ENCODE measurements around the gene TLE3.

DNA sequence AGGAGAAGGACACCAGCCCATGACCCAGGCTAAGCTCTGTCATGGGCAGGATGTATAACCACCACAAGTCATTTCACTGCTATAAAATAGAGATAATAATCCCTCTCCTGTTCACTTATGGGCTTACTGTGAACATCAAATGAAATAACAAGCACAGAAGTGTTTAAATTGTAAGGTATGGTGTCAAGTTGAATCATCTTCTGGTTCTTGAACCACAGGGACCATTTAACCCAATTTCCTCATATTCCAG is 44.3 kb upstream of the TLE3 start:
- TF ChIP-seq, protein P1, sequence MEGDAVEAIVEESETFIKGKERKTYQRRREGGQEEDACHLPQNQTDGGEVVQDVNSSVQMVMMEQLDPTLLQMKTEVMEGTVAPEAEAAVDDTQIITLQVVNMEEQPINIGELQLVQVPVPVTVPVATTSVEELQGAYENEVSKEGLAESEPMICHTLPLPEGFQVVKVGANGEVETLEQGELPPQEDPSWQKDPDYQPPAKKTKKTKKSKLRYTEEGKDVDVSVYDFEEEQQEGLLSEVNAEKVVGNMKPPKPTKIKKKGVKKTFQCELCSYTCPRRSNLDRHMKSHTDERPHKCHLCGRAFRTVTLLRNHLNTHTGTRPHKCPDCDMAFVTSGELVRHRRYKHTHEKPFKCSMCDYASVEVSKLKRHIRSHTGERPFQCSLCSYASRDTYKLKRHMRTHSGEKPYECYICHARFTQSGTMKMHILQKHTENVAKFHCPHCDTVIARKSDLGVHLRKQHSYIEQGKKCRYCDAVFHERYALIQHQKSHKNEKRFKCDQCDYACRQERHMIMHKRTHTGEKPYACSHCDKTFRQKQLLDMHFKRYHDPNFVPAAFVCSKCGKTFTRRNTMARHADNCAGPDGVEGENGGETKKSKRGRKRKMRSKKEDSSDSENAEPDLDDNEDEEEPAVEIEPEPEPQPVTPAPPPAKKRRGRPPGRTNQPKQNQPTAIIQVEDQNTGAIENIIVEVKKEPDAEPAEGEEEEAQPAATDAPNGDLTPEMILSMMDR (IDR thresholded peaks at IDR 0.05) = no peak
- no peak for TF ChIP-seq POLR2AphosphoS5 (IDR thresholded peaks at IDR 0.05)
